OCI-M2 (cell line): ENCODE results near the gene NAIF1.

ENCODE experiments used
- DNase-seq: peaks from one replicate; lab custom pipeline; 2025; ENCODE audit not compliant: unreplicated experiment; lab: John Stamatoyannopoulos, UW

The NAIF1 gene

DNA sequence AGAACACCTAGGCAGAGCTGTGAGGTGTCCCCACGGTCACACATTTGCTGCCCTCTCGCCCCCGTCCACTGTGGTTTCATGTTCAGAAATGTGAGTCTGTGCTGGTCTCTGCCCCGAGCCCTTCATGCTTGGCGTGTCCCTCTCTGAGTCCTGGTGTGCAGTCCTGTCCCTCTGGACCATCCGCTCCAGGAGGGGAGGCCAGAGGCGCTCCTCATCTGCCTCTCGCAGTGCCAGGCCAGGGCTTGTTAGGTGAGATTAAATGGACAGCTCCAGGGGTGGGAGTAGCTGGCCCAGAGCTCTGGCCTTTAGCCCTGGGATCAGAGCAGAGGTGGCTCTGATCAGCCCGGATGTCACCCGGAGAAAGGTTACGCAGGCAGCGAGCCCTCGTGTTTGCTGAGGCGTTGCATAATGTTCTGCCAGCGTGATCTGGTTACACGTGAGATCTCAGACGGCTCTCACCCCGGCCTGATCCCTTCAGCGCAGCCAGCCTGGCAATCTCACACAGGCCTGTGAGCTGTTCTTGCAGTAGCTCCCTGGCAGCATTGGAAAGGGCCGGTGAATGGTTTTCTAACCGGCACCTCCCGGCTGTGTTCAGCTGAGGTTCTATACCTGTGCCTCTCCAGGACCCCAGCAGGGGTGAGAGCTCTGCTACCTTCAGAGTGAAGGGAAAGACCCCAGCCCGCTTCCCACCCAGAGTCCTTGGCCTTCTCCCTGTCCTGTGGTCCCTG lies 35.9 kb upstream of the NAIF1 start:
- DNase-seq, result no peak

DNA sequence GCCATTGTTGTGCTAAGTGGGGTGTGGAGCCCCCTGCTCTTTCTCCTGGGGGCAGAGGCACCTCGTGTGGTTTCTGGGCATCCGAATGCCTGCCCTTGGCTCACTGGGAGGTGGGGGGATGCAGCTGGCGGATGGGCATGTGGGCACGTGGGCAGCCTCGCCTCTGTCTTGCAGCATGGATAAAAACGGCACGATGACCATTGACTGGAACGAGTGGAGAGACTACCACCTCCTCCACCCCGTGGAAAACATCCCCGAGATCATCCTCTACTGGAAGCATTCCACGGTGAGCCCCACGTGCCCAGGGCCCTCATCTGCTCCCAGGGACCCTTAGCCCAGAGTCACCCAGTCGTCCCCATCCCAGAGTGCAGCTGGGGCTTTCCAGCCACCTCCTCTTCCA lies 35.1 kb upstream of the NAIF1 start:
- no peak for DNase-seq

DNA sequence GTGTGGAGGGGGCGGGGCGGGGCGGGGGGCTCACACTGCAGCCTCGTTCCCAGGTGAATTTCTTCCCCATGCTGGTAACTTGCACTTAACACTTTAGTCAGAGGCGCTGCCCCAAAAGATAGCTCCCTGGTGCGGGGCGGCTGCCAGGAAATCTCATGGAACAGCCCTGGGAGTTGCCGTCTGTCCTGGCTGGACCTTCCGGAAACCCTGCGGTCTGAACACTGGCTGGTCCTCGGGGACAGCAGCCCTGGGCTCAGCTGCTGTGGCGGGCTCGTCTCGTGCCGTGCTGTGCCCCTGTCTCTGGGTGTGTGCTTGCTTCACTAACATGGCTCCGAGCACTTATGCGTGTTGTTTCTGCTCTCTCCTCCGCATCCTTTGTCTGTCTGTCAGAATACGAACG lies 34.6 kb upstream of the NAIF1 start:
- no peak for DNase-seq

DNA sequence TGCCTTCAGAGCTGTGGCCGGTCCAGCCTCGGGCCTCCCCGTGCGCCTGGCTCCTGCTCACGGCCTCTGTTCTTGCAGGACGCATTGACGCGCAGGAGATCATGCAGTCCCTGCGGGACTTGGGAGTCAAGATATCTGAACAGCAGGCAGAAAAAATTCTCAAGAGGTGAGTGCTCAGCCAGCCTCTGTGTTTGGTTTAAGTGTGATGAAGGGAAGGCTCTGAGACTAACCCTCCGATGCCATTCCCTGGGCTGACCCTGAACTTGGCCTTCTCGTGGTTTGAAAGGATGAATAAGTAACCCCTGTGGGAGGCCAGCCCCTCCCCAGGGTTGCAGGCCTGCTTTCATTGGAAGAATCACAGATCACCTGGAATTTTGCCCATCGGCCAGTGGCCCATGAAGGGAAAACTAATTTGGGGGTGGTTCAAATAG lies 34.1 kb upstream of the NAIF1 start:
- DNase-seq, result no peak

DNA sequence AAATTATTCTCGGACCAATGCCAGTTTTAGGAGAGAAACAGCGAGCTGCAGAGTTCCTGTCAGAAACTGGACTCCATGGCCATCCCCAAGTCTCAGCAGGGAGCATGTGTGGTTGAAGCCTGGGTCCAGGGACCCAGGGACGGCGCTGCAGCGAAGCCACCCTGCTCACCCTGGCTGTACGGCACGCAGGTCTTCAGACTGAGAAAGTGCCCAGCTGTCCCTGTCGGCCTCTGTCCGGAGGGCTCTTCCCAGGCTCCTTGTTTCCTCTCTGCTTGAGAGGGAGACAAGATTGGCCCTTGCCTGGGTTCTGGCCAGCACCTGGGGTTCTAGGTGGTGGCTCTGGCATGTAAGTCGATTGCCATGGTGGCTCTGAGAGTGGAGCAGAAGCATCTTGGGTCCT lies 33.5 kb upstream of the NAIF1 start:
- no peak for DNase-seq

DNA sequence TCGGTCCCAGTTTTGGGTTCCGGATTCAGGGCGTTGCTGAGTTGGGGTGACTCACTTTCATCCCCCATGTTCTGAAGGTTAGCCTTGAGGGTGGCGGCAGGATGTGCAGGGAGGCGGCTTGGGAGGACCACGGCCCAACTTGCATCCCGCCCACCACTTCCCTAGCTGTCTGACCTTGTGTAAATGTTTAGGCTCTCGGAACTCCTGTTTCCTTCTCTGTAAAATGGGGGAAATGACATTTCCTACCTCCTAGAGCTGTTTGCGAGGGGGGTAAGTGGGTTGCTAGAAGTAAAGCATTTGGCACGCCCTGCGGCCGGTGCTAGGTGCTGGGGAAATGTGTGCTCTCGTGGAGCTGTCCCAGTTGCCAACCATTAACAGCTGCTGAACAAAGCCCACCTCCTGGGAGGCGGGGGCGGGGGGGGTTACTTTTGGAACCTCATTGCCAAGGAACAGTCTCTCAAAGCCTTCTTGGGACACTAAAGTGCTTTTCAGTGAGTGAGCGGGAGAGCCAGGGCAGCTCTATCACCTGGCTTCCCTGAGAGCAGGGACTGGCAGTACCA lies 32.9 kb upstream of the NAIF1 start:
- no peak for DNase-seq

DNA sequence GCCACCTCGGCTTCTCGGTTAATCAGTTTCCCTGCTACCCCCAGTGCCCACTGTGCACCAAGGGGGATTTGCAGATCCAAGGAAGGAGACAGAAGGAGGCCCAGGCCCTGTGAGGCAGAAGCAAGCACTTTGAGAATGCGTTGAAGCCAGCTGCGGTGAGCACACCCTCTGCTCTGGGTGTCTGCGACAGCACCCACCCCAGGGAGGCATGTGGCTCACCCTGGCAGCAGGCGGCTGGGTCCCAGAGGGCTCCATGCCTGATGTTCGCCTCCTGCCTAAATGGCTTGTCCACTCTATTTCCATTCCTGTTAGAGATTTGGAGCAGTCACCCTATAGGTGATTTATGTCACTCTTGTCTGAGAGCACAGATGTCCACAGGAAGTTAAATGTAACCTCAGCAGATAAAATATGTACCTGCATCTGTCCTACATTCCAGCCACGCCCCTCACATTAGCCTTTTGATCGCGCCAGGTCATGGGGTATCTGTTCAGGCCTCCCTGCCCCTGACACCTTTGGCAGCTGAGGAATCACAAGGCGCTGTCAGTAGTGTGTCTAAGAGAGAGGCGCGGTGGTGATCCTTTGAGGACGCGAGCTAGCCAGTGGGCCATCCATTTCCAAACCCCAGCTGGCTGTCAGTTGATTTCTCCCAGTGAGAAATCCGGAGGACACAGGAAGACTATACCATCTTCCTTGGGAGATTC lies 32.3 kb upstream of the NAIF1 start:
- DNase-seq, result no peak

DNA sequence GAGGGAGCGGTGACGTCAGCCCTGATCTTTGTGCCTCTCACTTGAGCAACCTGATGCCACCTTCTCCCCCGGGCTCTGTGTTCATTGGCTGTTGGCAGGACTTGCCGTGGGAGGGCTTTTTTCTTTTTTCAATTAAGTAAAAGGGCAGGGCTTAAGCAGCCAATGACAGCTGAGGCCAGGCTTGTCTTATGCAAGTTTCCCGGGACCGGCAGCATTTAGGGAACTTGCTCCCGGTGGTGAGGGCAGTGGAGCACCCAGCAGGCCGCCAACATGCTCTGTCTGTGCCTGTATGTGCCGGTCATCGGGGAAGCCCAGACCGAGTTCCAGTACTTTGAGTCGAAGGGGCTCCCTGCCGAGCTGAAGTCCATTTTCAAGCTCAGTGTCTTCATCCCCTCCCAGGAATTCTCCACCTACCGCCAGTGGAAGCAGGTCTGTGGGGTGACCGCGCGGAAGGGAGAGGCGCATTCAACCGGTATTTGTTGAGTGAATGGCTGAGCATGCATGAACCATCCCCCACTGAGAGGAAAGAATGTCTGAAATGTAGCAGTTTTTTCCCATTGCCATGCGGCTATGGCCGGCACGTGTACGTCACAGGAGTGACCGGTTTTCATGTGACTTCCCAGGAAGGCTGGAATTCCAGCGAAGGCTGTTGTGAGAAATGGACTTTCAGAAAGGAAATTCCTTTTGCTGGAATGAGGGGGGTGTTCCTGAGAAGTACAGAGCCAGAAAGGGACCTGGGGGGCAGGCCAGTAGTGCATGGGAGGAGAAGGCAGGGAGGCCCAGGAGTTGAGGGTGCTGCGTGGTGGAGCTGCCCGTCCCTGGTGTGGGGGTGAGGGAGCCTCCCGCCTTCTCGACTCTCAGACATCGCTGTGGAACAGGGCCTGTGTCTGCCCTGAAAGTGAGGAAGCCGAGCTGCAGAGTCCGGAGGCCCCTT lies 31.4 kb upstream of the NAIF1 start:
- no peak for DNase-seq

DNA sequence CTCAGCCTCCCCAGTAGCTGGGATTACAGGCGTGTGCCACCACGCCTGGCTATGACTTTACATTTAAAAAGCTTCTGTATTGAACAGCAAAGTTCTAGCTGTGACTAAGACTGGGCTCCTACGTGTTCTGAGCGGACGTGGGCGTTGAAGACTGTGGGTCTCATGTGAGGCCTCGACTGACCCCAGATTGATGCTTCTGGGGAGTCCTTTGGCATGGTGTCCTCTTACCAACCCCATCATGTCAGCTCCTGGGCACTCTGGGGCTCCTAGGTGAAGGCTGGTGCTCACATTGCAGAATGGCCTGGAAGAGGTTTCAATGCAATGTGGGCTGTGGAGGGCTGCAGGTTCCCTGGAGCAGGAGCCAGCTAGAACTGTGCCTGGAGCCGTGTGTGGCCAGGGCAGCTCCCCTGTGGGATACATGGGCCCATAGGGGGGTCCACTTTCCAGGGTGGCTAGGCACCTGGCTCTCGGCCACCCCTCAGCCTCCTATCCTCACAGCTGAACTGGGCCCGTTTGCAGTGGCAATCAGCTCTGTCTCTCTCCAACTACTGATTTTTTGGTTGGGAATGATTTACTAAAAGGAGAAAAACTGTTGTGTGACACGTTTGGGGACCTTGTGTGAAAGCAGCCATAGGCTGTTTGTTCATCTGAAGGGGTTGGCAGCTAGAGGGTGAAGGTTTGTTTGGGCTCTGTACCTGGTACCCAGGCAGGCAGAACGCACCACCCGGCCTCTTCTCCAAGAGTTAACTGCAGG lies 30.6 kb upstream of the NAIF1 start:
- DNase-seq, result no peak

DNA sequence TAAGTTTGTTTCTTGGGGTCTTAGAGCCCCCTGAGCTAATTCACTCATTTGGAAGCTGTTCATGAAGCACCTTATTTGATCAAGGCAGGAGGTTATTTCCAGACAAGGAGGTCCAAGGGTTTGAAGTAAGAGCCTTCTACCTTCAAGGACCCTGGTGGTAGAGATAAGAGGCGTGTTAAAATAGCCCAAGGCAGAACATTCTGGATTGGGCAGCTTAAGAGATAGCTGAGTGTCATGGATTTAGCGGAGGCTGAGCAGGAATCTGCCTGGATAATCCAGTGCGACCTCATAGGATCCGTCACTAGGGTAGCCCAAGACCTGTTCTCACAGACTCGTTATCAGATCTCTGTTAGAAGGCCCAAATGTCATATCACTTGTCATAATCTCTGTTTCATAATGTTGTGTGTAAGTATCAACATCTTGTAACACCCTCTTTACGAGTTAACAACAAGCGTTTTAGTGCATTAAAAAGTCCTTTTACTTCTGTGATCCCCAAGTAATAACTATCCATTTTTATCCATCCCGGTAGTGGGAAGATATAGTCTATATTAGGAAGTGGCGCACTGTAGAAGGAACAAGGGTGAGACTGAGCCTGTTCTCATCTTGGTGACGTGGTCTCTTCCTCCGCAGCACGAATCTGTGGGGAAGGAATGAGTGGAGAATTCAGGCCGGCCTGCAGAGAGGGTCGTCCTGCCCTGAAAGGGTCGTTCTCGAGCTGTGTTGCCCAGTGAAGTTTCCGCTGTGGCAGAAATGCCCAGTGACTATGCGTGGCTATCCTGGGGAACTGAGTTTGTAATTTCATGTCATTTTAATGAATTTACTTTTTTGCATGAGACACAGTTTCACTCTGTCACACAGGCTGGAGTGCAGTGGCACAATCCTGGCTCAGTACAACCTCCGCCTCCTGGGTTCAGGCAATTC lies 29.8 kb upstream of the NAIF1 start:
- no peak for DNase-seq

DNA sequence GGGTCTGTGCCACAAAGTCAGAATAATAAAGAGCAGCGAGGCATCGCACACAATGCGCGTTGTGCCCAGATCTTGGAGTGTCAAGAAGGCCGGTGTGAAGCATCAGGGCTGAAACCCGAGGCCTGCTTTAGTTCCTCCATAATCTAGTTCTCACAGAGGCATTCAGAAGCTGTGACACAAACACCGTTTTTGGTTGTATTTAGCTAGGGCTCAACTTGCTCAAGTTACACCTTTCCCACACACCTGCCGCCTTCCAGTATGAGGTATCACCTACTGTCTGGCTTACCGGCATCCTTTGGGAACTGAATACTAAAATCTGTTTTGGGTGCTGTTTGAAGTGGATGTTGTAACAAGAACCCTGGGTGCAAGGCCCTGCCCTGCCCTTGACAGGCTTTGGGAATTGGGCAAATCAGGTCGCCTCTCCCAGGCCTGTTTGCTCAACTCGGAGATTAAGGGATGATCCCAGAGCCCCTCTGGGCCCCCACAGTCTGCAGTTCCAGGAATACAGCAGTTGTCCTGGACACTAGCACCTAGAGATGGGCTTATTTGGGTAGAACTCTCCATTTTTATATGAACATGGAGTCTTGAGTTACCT lies 27.9 kb upstream of the NAIF1 start:
- DNase-seq, result no peak

DNA sequence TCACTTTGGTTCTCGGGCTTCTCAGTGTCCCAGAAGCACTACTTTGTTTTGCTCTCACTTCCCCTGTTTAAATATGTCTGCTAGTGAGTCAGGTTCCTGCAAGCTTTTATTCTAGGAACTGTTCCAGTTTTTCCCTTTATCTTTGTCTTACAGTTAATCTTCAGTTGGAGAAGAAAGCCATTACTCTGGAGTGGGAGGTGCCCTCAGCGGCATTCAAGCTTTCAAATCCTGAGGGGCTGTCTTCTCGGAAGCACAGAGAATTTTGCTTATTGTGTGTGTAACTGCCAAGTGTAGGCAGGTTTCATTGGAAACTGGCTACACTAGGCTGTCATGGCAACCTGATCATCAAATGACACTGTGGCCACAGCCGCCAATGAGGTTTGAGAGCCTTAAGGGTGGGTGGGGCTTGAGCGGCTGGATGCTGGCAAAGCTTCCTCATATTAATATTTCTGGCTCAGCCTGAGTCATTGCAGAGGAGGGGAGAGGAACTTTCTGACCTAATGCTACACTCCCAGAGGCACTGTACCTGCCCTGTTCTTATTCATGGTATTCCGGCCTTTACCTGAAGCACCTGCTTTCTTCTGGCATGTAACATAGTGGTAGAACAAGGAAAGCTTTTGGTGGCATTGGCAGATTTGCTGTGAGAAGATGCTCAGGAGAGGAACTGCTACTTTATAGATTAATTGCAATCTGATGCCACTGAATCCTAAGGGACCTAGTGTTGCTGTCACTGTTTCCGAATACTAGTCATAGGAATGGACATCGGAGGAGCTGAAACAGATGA lies 27.2 kb upstream of the NAIF1 start:
- peak; percentile 49 for DNase-seq

DNA sequence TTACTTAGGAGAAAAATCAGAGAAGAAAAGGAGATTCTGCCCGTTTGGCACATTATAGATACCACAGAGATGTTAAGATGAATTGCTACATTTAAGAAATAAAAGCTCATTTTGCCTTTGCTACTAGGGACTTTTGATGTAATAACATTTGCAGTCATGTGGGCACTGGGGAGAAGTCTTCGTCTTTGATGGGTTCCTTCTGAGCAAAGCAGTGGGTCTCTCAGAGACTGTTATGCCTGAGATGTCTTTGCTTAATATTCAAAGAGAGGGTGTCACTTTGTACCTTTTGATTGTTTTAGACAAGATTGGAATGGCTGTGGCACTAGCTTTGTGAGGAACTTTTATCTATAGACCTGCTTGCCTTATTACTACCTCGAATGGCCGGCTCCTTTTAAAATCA lies 25.9 kb upstream of the NAIF1 start:
- no peak for DNase-seq

DNA sequence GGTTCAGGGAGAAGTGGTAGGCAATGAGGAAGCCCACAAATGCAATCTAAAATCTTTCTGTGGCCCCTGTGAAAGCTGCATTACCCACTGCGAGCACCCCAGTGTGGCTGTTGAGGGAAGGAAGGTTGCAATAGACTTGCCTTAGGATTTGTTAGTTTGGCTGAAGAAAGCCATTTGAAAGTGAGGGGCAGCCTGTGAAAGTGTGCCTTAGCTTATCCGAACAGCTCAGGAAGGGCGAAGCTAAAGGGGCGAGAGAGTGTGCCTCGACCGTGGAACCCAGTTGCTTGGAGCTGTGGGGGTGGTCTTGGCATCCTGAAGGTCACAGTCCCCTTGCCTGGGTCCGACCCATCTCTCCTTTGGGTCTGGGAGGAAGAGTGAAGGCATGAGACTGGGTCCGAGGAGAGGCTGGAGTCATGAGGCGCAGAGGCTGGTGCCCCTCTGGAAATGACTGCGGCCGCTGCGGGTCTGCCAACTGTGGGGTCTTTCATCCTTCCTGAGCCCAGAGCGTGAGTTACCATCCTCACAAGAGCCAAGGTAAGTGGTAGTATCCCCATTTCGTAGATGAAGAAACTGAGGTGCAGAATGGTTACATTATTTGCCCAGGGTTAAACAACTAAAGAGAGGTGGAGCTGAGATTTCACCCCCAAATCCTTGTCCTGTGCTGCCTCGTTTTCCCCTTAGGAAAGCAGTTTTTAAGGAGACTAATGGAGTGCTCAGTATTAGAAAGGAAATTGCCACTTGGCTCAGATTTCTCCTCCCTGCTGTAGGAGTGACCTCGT lies 25.3 kb upstream of the NAIF1 start:
- no peak for DNase-seq

DNA sequence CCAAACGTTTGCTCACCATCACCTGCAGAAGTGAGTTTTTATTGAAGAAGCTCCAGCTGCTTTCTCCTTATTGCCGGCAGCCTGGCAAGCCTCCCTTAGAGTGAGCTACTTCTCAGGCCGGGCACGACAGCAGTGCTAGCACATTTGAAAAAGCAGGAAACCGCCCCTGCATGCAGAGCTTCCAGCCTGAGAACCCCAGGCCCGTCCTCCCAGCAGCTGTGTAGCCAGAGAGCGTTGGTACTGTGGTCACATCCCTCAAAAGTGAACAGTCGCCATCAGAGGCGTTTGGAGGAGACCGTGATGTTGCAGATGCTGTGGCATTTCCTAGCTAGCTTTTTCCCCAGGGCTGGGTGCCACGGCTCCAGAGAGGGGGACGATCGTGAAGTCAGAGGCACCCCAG lies 24.5 kb upstream of the NAIF1 start:
- DNase-seq, result no peak

DNA sequence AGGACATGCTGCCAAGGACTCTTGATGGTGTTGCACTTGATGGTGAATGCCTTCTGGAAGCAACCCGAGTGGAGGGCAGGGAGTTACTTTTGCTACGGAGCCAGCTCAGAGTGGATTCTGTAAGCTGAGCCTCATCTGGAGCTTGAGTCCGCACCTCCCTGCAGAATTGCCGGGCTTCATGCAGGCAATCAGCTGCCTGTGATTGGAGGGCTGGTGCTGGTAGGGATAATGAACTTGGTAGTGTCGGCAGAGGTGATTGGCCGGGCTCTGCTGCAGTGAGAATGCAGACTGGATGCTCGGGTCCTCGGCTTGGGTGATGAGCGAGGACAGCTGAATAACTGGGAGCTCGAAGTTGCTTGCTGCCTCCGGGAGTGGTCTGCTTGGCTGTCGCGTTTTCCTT lies 24.0 kb upstream of the NAIF1 start:
- DNase-seq, result no peak

DNA sequence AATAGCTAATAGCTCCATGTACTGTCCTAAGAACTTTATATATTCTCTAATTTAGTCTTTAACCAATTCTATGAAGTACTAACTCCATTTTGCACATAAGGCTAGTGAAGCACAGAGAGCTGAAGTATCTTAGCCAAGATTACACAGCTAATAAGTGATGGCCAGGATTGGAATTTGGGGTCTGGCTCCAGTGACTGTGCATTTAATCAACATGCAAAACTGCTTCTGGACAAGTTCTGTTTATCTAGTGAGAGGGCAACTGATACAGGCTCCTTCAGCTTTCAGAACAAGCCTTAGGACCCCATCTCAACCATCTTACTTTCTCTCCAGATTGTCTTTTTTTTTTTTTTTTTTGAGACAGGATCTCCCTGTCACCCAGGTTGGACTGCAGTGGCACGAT lies 22.2 kb upstream of the NAIF1 start:
- DNase-seq, result no peak
